HG02973 (cell line): Measurements from ENCODE around the gene TNFSF15.

Experiments
- ATAC-seq: cut with Tn5 transposase; IDR thresholded peaks from one replicate; pipeline ENCODE4 v1.9.1; 2021; ENCODE audit warnings: moderate library complexity; ENCODE audit not compliant: unreplicated experiment

The TNFSF15 gene

DNA sequence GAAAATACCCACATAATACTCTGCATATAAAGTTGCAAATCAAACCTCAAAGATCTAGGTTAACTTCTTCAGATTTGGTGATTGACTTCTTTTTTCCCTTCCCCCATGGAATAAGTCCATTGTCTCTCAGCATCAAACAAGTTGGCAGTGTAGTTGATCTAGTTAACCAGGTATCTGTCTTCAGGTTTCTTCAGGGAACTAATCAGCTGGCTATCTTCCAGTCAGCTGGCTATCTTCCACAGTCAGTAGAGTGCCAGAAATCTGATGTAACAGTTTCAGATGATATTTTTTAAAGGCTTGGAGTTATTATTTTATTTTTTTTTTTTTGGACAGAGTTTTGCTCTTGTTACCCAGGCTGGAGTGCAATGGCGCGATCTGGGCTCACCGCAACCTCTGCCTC is 16.8 kb downstream of the TNFSF15 start:
- no peak for ATAC-seq

DNA sequence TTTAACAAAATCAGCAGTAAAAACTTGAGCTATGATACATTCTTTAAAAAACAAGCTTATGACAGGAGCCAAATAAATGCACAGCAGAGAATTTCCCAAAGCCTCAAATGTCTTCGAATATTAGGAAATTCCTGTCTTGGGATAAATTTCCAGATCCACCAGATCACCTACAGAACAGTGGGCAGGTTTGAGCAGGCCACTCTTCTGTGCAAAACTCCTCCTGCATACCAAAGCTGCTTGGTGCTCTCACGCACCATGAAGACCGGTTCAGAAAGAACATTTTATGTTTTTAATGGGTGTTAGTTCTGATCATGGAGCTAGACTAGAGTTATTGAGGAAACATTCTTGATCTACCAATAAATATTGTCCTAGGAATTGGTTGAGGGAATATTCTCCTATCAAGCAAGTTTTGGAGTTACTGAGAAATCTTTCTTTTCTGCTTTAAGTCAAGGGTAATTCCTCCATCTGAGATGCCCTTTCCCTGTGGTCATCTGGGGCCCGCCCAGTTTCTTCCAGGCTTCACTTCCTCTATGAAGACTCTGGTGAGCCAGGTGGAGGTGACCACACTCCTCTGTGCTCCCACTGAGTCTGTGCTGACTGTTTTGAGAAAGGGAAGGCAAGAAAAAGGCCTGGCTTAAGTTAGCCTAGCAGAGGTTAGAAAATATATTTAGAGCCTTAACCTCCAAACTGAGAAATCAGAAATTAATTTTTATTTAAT is 17.9 kb downstream of the TNFSF15 start:
- no peak for ATAC-seq

DNA sequence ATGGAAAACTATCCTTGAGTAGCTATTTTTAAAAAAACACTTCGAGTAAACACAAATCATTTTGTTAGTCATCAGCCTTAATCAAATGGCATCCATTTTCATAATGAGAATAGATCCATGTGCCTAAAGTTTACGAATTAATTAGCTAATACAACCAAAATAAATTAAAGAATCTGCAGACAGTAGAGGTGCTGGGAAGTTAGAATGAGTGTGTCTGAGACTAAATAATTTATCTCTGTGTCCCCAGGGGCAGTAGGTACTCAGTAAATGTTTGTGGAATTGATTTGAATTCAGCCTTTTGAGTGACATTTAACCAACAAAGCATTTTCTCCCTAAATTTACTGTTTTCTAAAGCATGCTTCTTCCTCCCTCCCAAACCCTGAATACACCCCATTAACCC is 18.6 kb downstream of the TNFSF15 start:
- no peak for ATAC-seq

DNA sequence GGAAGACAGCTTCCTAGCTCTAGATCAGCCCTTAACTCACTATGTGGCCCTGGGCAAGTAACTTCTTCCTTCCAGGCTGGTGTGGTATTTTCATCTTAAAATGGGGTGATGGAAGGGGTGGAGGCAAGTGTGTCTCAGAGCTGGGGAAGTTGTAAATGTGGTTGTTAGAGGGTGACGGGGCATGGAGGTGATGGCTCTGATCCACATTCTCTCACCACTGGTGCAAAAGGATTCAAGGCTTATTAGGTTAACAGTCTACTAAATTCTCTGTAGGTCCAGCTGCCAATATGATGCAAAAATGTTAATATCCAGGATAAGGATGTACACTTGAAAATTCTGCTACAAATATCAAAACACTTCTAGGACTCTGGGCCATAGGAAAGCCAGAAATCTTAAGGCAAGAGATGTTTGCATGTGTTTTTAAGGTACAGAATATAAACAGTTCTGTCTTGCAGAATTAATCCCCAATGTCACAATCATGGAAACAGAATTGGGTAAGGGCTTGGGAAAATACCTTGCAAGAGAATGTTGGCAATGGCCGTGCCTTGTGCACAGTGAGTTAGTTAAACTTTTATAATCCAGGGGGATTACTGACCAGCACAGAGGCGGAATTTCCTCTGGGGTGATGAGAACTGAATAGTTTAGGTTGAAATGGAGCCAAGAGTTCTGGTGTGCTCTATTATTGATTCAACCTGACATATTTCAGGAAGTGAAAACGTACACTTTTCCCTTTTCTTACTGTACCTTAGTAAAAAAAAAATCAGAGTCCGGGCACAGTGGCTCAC is 19.8 kb downstream of the TNFSF15 start:
- no peak for ATAC-seq

DNA sequence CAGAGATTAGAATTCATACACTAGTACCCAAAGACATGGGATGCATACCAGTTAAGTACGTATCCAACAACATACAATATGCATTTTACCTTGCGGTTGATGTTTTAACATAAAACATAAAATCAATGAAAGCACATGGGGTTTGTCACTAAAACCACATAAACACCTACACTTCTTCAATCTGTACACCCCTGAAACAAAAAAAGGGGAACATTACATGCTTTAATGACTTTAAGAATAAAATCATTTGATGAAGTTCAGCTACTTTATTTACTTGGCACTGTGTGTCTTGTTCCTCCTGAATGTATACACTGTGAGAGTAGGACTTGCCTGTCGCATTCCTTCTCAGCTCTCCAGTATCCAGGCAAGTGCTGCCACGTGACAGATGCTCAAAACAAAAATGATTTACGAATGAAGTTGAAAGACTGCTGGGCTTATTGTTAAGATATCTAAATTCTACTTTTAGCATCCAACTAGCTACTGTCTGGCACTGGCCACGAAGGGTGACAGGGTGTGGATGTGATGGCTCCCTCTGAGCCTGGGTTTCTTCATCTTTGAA is 21.0 kb downstream of the TNFSF15 start:
- ATAC-seq: no peak

DNA sequence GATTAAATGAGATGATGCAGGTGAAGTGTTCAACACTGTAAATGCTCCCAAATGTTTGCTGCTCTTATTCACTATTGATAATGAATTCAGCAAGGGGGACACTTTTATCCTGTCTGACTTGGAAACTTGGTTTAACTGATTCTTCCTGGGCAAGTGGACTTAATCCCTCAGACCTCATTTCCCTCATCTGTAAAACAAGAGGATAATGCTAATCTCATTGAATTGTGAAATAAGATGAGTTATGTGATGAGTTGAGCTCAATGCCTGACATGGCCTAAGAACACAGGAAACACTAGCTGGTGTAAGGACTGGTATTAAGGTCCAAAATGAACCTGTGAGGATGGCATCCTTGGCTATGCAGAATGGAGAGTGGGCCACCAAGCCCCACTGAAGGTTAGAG is 23.3 kb downstream of the TNFSF15 start:
- ATAC-seq: no peak

DNA sequence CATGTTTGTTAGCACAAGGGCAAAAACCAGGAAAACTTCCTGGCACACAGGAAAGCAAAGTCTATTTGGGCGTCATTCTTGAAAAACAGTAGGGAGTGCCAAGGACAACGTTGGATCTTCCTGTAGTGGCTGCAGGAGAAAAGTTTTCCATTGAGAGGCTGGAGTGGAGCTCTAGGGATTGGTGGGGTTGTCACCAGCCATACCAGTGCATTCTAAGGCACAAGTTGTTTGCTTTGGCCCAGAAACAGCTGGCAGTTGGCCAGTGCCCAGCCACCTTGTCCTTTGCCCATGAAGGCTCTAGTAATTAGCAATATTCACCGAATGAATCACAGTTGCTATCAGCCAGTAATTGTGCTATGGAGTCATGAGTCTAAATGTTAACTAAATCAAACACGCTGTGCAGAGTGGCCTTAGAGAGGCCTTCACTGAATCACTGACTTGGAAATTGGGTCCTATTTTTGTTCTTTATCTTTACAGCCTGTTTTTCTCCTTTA is 26.4 kb downstream of the TNFSF15 start:
- ATAC-seq: no peak

DNA sequence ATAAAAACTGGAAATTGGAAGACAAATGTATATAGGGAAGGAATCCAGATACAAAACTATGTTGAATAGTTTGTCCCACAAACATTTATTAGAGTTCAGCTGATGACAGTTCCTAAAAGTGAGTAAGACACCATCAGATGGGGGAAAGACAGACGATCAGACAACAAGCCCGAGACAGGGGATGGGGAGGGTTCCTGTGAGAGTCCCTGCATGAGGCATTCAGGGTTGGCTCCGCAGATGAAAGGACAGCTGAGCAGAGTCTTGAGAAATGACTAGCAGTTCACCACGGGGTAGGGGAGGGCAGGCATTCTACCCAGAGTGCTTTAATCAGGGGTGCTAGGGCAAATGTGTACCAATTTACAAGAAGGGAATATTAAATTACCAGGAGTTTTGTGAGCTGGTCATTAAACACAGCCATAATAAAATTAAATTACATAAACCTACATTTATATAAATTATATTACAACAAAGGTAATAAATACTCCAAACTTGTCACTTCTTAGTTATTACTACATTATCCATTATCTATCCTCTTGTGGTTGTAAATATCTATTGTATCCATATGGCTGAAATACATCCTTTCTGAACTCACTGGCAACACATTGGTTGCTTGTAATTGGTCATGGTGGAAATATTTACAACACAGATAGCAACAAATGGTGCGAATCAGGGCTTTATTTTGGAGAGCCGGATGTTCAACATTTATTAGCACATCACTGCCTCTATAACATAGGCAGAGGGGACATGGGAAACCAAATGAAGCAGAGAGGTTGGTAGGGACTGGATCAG is 27.8 kb downstream of the TNFSF15 start:
- no peak for ATAC-seq

DNA sequence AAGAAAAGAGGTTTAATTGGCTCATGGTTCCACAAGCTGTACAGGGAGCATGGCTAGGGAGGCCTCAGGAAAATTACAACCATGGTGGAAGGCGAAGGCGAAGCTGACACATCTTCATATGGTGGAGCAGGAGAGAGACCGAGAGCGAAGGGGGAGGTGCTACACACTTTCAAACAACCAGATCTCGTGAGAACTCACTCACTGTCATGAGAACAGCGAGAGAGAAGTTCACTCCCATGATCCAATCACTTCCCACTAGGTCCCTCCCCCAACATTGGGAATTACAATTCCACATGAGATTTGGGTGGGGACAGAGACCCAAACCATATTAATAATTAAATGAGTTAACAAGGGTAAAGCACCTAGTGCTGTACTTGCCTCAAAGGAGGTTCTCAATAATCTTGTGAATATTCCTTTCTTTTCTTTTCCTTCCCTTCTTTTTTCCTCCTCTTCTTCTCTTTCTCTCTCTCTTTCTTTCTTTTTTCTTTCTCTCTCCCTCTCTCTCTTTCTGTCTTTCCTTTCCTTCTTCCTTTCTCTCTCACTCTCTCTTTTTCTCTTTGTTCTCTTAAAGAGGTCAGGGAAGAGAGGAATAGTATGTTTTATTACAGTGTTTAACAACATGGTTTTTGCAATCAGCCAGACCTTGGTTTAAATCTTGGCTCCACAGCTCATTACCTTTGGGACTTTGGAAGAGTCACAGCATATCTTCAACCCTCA is 29.0 kb downstream of the TNFSF15 start:
- no peak for ATAC-seq

DNA sequence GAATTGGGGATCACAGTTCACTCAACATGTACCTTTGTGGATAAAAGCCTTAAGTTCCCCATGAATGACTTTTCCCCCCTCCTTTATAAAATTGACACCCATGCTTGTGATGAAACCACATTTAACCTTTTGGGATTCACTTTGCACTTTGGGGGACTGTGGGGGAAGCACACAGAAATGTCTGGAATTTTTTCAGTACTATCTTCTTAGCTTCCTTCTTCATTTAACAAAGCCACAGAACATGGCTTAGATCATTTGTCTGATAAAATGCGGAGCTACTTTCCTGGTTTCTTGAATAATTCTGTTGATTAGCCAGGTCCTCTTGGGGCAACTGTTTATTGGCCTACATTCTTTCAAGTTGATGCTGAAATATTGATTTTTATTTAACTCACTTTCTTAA is 29.9 kb downstream of the TNFSF15 start:
- ATAC-seq: no peak

DNA sequence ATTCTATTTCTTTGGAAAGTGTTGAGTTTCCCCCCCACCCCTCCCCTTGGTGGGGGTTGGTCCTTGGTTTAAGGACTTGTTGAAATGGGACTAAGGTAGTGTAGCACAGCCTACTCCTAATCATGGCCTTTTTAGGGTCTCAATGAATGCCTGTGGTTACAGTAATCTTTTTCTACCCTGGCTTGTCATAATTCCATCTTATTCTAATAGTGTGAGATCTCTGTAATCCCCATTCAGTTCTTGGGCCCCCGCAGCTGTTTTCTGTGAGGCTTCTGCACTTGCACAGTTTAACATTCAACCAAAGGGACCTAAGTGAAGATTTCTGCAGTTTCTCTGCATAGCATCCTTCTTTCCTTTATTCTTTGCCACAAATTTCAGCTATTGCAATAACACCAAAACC is 30.7 kb downstream of the TNFSF15 start:
- no peak for ATAC-seq

DNA sequence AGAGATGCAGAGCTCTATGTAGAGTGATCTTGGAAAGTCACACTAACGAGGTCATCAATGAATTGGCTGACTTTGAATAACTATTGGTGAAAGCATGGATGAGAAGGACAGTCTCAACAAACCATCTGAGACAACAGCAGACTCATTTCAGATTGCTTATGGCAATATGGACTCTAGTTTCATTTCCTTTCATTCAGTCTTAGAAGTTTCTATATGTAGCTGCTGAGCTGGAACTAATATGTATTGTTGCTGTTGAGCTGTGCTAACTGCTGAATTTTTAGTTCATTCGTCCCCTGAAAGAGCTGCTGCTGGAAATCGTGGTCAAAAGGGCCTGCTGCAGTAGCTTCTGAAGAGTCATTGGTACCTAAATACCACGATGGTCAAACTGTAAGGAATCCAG is 31.3 kb downstream of the TNFSF15 start:
- no peak for ATAC-seq

DNA sequence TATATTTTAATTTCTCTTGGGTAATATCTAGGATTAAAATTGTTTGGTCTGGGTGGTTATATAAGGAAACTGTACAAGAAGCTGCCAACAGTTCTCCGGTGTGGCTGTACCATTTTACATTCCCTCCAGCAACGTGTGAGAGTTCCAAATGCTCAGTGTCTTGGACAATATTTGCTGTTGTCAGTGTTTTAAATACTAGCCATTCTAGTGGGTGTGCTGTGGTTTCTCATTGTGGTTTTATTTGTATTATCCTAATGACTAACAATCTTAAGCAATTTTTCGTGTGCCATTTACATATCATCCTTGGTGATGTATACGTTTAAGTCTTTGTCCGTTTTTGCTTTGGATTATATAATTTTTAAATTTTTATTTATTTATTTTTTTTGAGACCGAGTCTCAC is 34.0 kb downstream of the TNFSF15 start:
- no peak for ATAC-seq

DNA sequence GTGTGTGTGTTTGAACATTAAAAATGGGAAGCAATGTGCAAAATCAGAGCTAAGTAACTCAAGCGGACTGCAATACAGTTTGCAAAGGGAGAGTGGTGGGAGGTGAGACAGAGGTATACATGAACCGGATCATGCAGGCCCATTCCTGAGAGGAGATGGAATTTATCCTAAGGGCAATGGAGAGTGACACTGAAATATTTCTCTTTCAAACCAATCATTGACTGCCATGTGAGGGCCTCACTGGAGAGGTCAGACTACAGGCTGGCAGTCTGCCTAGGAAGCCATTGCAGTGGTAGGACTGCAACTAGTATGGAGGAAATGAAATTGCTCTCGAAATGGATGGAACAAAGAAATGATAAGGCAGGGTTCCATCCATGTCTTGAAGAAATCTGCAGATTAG is 34.8 kb downstream of the TNFSF15 start:
- no peak for ATAC-seq

DNA sequence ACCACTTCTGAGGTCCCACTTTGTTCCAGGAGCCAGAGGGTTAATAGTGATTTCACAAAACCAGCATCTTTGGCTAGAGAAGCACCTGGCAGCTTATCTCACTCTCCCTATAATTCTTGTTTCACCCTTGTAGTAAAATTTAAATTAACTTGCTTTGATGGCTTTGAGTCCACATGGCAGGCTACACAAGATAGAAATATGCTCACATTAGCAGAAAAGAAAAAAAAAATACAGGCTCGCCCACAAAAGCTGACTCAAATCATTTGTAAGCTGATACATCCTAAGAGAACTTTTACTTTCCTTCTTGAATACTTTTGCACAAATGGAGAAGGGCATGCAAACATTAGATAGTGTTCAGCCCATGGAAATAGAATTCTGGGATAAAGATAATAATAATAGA is 36.2 kb downstream of the TNFSF15 start:
- ATAC-seq: no peak

DNA sequence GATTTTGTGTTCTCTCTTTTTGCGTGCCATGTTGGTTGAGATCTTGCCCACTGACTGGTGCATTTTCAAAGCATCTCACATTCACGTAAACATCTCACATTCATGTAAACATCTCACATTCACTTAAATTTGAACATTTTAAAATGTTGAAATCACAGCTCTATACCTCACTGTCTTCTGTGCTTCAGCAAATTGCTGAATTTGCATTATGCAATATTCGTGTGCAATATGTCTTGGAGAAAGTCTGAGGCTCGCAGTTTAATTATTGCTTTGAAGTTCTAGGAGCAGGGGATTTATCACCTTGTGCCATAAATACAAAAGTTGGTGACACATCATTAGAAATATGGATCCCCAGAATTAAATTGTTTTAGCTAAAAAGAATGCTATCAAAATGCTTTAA is 42.6 kb downstream of the TNFSF15 start:
- no peak for ATAC-seq

DNA sequence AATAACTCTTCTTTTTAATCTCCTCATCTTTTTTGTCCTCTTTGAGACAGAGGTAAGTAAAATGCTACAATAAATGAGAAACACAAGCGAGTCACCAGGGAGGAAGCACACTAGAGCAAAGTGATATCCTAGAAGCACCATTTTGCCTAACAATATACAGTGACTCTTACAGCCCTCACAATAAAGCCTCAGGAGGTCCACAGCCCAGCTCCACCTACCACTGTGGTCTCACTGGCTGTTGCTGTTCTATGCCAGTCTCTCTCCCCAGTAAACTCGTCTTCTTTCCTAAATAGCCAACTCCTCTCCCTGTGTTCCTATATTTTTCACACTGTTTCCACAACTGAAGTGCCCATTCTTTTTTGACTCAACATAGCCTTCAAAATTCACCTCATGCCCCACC is 44.3 kb downstream of the TNFSF15 start:
- no peak for ATAC-seq

DNA sequence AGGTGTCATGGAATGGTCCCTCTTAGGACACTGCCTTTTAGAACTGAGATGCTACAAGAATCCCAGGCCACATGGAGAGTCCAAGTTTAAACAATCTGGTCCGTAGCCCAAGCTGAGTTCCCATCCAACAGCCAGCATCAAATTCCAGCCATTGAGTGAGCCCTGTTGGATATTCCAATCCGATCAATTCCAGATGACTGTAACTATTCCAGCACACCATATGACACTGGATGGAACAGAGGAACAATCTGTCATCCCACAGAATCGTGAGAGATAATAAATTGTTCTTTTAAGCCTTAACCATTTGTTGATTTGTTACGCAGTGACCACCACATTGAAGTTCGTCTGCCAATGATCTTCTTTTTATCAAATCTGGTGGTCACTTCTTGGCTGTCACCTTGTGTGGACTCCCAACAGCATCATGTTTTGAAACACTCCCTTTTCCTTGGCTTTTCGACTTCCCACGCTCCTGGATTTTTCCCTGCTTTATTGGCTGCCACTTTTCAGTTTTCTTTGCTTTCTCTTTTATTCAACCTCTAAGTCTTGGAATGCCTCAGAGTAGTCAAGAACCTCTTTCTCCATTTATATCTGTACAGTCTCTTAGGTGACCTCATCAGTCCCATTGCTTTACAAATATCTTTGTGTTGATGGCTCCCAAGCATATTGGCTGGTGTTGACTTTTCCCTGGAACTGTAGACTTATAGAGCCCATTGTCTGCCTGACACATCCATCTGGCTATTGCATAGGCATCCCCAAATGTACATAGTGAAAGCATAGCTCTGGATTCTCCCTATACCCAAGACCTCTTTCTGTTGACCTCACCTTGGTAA is 46.1 kb downstream of the TNFSF15 start:
- ATAC-seq: no peak

DNA sequence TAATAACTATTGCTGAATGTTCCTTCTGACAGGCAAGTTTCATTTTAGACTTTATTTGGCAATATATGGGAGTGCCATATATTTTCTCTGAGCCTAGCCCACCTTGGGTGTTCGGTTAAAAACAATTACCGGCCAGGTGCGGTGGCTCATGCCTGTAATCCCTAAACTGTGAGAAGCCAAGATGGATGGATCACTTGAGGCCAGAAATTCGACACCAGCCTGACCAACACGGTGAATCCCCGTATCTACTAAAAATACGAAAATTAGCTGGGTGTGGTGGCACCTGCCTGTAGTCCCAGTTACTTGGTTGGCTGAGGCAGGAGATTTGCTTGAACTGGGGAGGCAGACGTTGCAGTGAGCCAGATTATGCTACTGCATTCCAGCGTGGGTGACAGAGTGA is 47.9 kb downstream of the TNFSF15 start:
- ATAC-seq: no peak

DNA sequence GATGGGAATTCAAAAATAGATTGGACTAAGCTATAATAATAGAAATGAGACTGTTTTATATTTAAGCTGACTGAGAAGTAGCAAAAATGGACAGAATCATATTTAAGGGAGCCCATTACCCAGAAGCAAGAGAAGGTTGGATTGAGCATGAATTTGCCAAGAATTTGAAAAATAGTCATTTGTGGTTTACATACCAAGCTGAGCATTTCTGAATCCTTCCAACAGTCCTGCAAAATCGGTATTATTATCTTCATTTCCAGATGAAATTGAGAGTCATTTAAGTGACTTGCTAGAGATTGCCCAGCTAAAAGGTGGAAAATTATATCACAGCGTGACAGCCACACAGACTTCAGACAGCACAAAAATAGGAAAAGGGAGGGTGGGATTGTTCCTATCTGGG is 48.4 kb downstream of the TNFSF15 start:
- ATAC-seq: no peak
